Measurements from ENCODE around the gene GNG4. TPM values are rescaled to one million over a fixed set of nuclear protein-coding genes. Genes with fewer than 3 reads are reported as not detected.
A peak's percentile ranks its signal among the peaks of the same experiment; 100 is the strongest.
"Not testable (repeated sequence)": the region's sequence is repeated elsewhere in the genome, so short reads cannot be mapped to it uniquely, and the experiment has no call there.

Gene GNG4
- total RNA-seq, 1 experiment from 2014 or later = 34.4 TPM

DNA sequence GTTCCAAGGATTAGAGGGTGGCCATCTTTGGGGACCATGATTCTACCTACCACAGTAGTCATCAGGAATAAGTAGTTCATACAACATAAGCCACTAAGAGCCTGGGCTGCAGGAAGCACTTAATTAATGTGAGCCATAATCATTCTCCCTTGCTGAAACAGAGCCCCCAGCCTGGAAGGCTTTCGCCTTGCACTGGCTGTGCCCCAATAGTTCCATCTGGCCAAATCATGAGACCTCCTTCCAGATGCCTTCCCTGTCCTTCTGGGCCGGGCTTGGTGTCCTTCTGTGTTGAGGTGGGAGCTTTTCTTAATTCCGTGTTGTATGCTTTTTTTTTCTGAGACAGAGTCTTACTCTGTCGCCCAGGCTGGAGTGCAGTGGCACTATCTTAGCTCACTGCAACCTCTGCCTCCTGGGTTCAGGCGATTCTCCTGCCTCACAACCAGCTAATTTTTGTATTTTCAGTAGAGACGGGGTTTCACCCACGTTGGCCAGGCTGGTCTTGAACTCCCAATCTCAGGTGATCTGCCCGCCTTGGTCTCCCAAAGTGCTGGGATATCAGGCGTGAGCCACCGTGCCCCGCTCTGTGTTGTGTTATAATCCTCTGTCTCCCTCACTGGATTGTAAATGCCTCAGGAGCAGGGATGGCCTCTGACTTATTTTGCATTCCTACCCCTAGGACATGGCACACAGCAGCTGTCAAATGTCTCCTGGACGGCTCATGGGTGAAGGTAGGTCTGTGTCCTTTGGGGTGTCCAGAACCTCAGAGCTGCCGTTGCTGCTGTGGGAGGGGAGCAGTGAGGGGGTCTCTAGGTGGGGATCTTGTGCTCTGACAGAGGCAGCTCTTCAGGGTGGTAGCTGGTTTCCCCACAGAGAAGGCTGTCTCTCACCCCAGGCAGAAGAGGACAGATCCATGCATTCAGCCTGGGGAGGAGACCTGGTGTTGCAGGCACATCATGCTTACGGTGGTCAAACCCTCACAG, 10.1 kb downstream of the GNG4 start:
- no peak overlapping the region for H3K9ac ChIP-seq (ENCODE audit: extremely low read depth, insufficient read length, low read length)
- peaks cover 8% of the 10 kb centered on the region; the same call in 1 of the 2 replicates for H3K79me2 ChIP-seq (ENCODE audit: insufficient read depth, low read length)
- no peak overlapping the region for H3K56ac ChIP-seq (ENCODE audit: insufficient read length, low read depth, low read length)
- no peak overlapping the region for H4K8ac ChIP-seq (replicated peaks; ENCODE audit: insufficient read length, low read depth, low read length)
- H2BK12ac ChIP-seq (ENCODE audit: insufficient read length, low read depth, low read length) = no peak overlapping the region
- Mint-ChIP-seq H3K36me3 (ENCODE audit: insufficient read depth in 1 of 3, low read depth in 3 of 3) (peaks cover 0 to 11% (median 3%) of the 10 kb centered on the region in 3 experiments; a peak in 4 of 7 replicates), H3K9me3 (no peaks in the 10 kb centered on the region; a peak in 2 of 5 replicates), H3K4me1 (peaks cover 28 to 35% of the 10 kb centered on the region in 2 experiments), H3K27ac (peak overlapping the region in 2 of 3 experiments; percentile 57 to 77; a peak in 2 of 7 replicates), H3K4me3 (no peak overlapping the region), H3K27me3 (ENCODE audit: low read depth) (no peaks in the 10 kb centered on the region)
- H3K14ac ChIP-seq (ENCODE audit: insufficient read depth, low read length) = no peak overlapping the region; the same call in 1 of the 2 replicates
- H3K4me2 ChIP-seq (ENCODE audit: insufficient read depth, insufficient read length, low read length) = no peak overlapping the region
- H4K91ac ChIP-seq (ENCODE audit: insufficient read length, low read depth, low read length) = no peak overlapping the region
- H3K23me2 ChIP-seq (ENCODE audit: insufficient read length, low read depth, low read length, poor library complexity, severe bottlenecking) = no peaks in the 10 kb centered on the region
- H2BK15ac ChIP-seq (ENCODE audit: low read depth, low read length) = no peak overlapping the region
- H4K20me1 ChIP-seq (ENCODE audit: control insufficient read depth, insufficient read depth, insufficient read length) = no peaks in the 10 kb centered on the region
- TF ChIP-seq, protein P1, sequence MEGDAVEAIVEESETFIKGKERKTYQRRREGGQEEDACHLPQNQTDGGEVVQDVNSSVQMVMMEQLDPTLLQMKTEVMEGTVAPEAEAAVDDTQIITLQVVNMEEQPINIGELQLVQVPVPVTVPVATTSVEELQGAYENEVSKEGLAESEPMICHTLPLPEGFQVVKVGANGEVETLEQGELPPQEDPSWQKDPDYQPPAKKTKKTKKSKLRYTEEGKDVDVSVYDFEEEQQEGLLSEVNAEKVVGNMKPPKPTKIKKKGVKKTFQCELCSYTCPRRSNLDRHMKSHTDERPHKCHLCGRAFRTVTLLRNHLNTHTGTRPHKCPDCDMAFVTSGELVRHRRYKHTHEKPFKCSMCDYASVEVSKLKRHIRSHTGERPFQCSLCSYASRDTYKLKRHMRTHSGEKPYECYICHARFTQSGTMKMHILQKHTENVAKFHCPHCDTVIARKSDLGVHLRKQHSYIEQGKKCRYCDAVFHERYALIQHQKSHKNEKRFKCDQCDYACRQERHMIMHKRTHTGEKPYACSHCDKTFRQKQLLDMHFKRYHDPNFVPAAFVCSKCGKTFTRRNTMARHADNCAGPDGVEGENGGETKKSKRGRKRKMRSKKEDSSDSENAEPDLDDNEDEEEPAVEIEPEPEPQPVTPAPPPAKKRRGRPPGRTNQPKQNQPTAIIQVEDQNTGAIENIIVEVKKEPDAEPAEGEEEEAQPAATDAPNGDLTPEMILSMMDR (conservative IDR thresholded peaks at IDR 0.05) = no peak
- peaks cover 7% of the 10 kb centered on the region; the same call in 1 of the 2 replicates for H3K4me1 ChIP-seq (ENCODE audit: insufficient read depth, low read length)
- no peak overlapping the region for H2AFZ ChIP-seq (ENCODE audit: low read length)
- no peak overlapping the region for H2BK20ac ChIP-seq (ENCODE audit: low read depth, low read length, poor library complexity, severe bottlenecking)
- H3K9me3 ChIP-seq (ENCODE audit: control insufficient read depth, low read depth, low read length) = no peaks in the 10 kb centered on the region
- H2AK5ac ChIP-seq (ENCODE audit: insufficient read length, low read length) = no peak overlapping the region
- H3K27me3 ChIP-seq (ENCODE audit: insufficient read depth, low read length) = no peaks in the 10 kb centered on the region
- H3K18ac ChIP-seq (ENCODE audit: insufficient read length, low read depth, low read length) = no peak overlapping the region
- no peak overlapping the region for H3K27ac ChIP-seq (ENCODE audit: insufficient read length, low read depth, low read length)
- DNase-seq = no peak
- H3K79me1 ChIP-seq (ENCODE audit: insufficient read depth, low read depth, low read length, poor library complexity, severe bottlenecking) = peaks cover 6% of the 10 kb centered on the region
- H2BK5ac ChIP-seq (ENCODE audit: insufficient read length, low read length) = no peak overlapping the region
- H2BK120ac ChIP-seq (ENCODE audit: low read depth, low read length, poor library complexity, severe bottlenecking) = no peak overlapping the region
- no peak overlapping the region for H4K5ac ChIP-seq (ENCODE audit: insufficient read length, low read depth, low read length)
- H3K23ac ChIP-seq (ENCODE audit: insufficient read length, low read depth, low read length) = no peak overlapping the region
- no CpG with 5 or more reads among the region's 14 CpGs for WGBS (ENCODE audit: extremely low coverage, insufficient read length, low lambda C conversion rate)
- H3K4ac ChIP-seq (ENCODE audit: low read depth, low read length) = no peak overlapping the region
- no peak overlapping the region for H3T11ph ChIP-seq (ENCODE audit: low read length)

DNA sequence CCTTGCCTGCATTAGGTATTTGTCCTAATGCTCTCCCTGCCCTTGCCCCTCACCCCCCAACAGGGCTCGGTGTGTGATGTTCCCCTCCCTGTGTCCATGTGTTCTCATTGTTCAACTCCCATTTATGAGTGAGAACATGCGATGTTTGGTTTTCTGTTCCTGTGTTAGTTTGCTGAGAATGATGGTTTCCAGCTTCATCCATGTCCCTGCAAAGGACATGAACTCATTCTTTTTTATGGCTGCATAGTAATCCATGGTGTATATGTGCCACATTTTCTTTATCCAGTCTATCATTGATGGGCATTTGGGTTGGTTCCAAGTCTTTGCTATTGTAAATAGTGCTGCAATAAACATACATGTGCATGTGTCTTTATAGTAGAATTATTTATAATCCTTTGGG, 11.0 kb downstream of the GNG4 start:
- H3K9me3 Mint-ChIP-seq; H2BK20ac ChIP-seq (ENCODE audit: low read depth, low read length, poor library complexity, severe bottlenecking); H3K23ac ChIP-seq (ENCODE audit: insufficient read length, low read depth, low read length); H3T11ph ChIP-seq (ENCODE audit: low read length); H2BK120ac ChIP-seq (ENCODE audit: low read depth, low read length, poor library complexity, severe bottlenecking); H3K79me1 ChIP-seq (ENCODE audit: insufficient read depth, low read depth, low read length, poor library complexity, severe bottlenecking); H2BK12ac ChIP-seq (ENCODE audit: insufficient read length, low read depth, low read length); H4K91ac ChIP-seq (ENCODE audit: insufficient read length, low read depth, low read length); DNase-seq; H3K4me1 ChIP-seq (ENCODE audit: insufficient read depth, low read length); H2BK5ac ChIP-seq (ENCODE audit: insufficient read length, low read length); H3K27me3 ChIP-seq (ENCODE audit: insufficient read depth, low read length); H2BK15ac ChIP-seq (ENCODE audit: low read depth, low read length); H3K9me3 ChIP-seq (ENCODE audit: control insufficient read depth, low read depth, low read length); H3K79me2 ChIP-seq (ENCODE audit: insufficient read depth, low read length); H3K4me3 Mint-ChIP-seq; H3K23me2 ChIP-seq (ENCODE audit: insufficient read length, low read depth, low read length, poor library complexity, severe bottlenecking); H3K56ac ChIP-seq (ENCODE audit: insufficient read length, low read depth, low read length); H4K20me1 ChIP-seq (ENCODE audit: control insufficient read depth, insufficient read depth, insufficient read length); H3K27ac Mint-ChIP-seq; H3K9ac ChIP-seq (ENCODE audit: extremely low read depth, insufficient read length, low read length); H2AK5ac ChIP-seq (ENCODE audit: insufficient read length, low read length); H3K27me3 Mint-ChIP-seq (ENCODE audit: low read depth); H4K8ac ChIP-seq (replicated peaks; ENCODE audit: insufficient read length, low read depth, low read length); H2AFZ ChIP-seq (ENCODE audit: low read length); H3K27ac ChIP-seq (ENCODE audit: insufficient read length, low read depth, low read length); H3K14ac ChIP-seq (ENCODE audit: insufficient read depth, low read length); H3K4me2 ChIP-seq (ENCODE audit: insufficient read depth, insufficient read length, low read length); H4K5ac ChIP-seq (ENCODE audit: insufficient read length, low read depth, low read length); H3K4ac ChIP-seq (ENCODE audit: low read depth, low read length); H3K18ac ChIP-seq (ENCODE audit: insufficient read length, low read depth, low read length): not testable (repeated sequence)
- H3K36me3 Mint-ChIP-seq (ENCODE audit: insufficient read depth in 1 of 3, low read depth in 3 of 3) = peaks cover 0 to 11% (median 3%) of the 10 kb centered on the region in 3 experiments; a peak in 5 of 7 replicates
- WGBS (ENCODE audit: extremely low coverage, insufficient read length, low lambda C conversion rate) = no CpG with 5 or more reads among the region's 2 CpGs
- H3K4me1 Mint-ChIP-seq = peaks cover 25 to 26% of the 10 kb centered on the region in 2 experiments
